ENCODE results near the gene PLCE1. TPM values are rescaled to one million over a fixed set of nuclear protein-coding genes. Genes with fewer than 3 reads are reported as not detected.

PLCE1 gene
- total and polyA plus RNA-seq, 2 of the 13 experiments (the other 11 are each of a cell fraction or from before 2014, with no cell fraction given): 0.04 TPM; not detected in 1

- no peaks in the 10 kb centered on the region for H3K79me2 ChIP-seq (ENCODE audit: insufficient read depth, low read length)
- H3K4me3 ChIP-seq (replicated peaks in 1 of 3; ENCODE audit: insufficient read depth in 1 of 3, low read depth in 2 of 3, low read length in 3 of 3): no peak overlapping the region
- no peak for ATAC-seq
- no peak overlapping the region for H3K9ac ChIP-seq (ENCODE audit: insufficient read depth, low read depth, low read length)
- H3K36me3 ChIP-seq (replicated peaks in 1 of 2; ENCODE audit: control insufficient read depth in 1 of 2, insufficient read depth in 2 of 2, low read length in 2 of 2): no peaks in the 10 kb centered on the region
- in situ Hi-C loops (cut with HindIII; ENCODE audit: extremely low pct_ligation_motif_present, low pct_unique_long_range_greater_than_20kb) (no loop called here), intact Hi-C loops (cut with micrococcal nuclease; ENCODE audit: unreplicated experiment) (no loop called here)
- no peaks in the 10 kb centered on the region for H3K27me3 ChIP-seq (ENCODE audit: control insufficient read depth in 1 of 2, insufficient read depth in 2 of 2, low read length in 2 of 2)
- BruUV-seq (replicated peaks): no TSS peak
- H3K27ac ChIP-seq (ENCODE audit: extremely low read length, insufficient read depth, low read length): no peak overlapping the region
- no peak overlapping the region for H2AFZ ChIP-seq (ENCODE audit: low read length)
- no peak overlapping the region for H3K4me2 ChIP-seq (ENCODE audit: low read depth, low read length)
- POLR2A ChIA-PET: no interaction called here
- no peaks in the 10 kb centered on the region for H4K20me1 ChIP-seq (ENCODE audit: insufficient read depth, low read length)
- no peaks in the 10 kb centered on the region for H3K4me1 ChIP-seq (ENCODE audit: insufficient read depth, low read length)
- no peak for FAIRE-seq
- no peaks in the 10 kb centered on the region for H3K9me3 ChIP-seq (ENCODE audit: low read length)
- 44% methylated on average over 3 of the region's 3 CpGs for WGBS (ENCODE audit: low lambda C conversion rate)
- CTCF ChIA-PET (ENCODE audit: low intra/inter-chr PET ratio, low total read pairs): no interaction called here
- no peak for DNase-seq (ENCODE audit: low spot score)
- TF ChIP-seq, protein P1, sequence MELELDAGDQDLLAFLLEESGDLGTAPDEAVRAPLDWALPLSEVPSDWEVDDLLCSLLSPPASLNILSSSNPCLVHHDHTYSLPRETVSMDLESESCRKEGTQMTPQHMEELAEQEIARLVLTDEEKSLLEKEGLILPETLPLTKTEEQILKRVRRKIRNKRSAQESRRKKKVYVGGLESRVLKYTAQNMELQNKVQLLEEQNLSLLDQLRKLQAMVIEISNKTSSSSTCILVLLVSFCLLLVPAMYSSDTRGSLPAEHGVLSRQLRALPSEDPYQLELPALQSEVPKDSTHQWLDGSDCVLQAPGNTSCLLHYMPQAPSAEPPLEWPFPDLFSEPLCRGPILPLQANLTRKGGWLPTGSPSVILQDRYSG (CRISPR knock-in tag; IDR thresholded peaks at IDR 0.05): no peak
- TF ChIP-seq MIXL1 (CRISPR knock-in tag; IDR thresholded peaks at IDR 0.05) (no peak), ZNF598 (CRISPR knock-in tag; IDR thresholded peaks at IDR 0.05; ENCODE audit: borderline replicate concordance) (no peak), CERS6 (CRISPR knock-in tag; IDR thresholded peaks at IDR 0.05) (no peak), ZNF317 (CRISPR knock-in tag; IDR thresholded peaks at IDR 0.05) (no peak), ZNF546 (CRISPR knock-in tag; conservative IDR thresholded peaks at IDR 0.05) (no peak), CBX5 (CRISPR knock-in tag; IDR thresholded peaks at IDR 0.05; ENCODE audit: borderline replicate concordance) (no peak), MNT (IDR thresholded peaks at IDR 0.05) (no peak), NR2F1 (CRISPR knock-in tag; IDR thresholded peaks at IDR 0.05) (no peak), POLR2G (IDR thresholded peaks at IDR 0.05; ENCODE audit: low read depth, low read length) (no peak), TBL1XR1 (IDR thresholded peaks at IDR 0.05; ENCODE audit: borderline replicate concordance, low read length, partially characterized antibody) (no peak), ZFP36L2 (CRISPR knock-in tag; IDR thresholded peaks at IDR 0.05) (no peak), RORA (CRISPR knock-in tag; IDR thresholded peaks at IDR 0.05) (no peak), DBP (CRISPR knock-in tag; IDR thresholded peaks at IDR 0.05; ENCODE audit: not compliant biosample characterization) (no peak), RFX5 (IDR thresholded peaks at IDR 0.05; ENCODE audit: low read depth, low read length) (no peak), ZKSCAN5 (CRISPR knock-in tag; IDR thresholded peaks at IDR 0.05) (no peak)
- TF ChIP-seq, protein P2, sequence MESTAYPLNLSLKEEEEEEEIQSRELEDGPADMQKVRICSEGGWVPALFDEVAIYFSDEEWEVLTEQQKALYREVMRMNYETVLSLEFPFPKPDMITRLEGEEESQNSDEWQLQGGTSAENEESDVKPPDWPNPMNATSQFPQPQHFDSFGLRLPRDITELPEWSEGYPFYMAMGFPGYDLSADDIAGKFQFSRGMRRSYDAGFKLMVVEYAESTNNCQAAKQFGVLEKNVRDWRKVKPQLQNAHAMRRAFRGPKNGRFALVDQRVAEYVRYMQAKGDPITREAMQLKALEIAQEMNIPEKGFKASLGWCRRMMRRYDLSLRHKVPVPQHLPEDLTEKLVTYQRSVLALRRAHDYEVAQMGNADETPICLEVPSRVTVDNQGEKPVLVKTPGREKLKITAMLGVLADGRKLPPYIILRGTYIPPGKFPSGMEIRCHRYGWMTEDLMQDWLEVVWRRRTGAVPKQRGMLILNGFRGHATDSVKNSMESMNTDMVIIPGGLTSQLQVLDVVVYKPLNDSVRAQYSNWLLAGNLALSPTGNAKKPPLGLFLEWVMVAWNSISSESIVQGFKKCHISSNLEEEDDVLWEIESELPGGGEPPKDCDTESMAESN (CRISPR knock-in tag; conservative IDR thresholded peaks at IDR 0.05): no peak
Measured at GRCh38 chr10:94042001-94042833, 48.5 kb downstream of the PLCE1 start.
